ENCODE data around the gene UBP1. TPM values are rescaled to one million over a fixed set of nuclear protein-coding genes. Genes with fewer than 3 reads are reported as not detected.
A peak's percentile ranks its signal among the peaks of the same experiment; 100 is the strongest.
"Not testable (repeated sequence)": the region's sequence is repeated elsewhere in the genome, so short reads cannot be mapped to it uniquely, and the experiment has no call there.

The UBP1 gene
- total RNA-seq, 1 donor = 48.3 TPM

GRCh38 chr3:33425453-33425852 is 14.8 kb downstream of the UBP1 start:
- peak; percentile 17 for DNase-seq (ENCODE audit: low read depth)
- no peak overlapping the region for H3K4me3 ChIP-seq (ENCODE audit: low read depth, low read length)
- TF ChIP-seq CTCF (IDR thresholded peaks at IDR 0.05; ENCODE audit: insufficient read depth, low read length) = no peak

- DNase-seq (ENCODE audit: low read depth) = no peak
Measured at GRCh38 chr3:33424606-33425452, 15.4 kb downstream of the UBP1 start.

GRCh38 chr3:33420966-33421365 is 19.2 kb downstream of the UBP1 start:
- TF ChIP-seq CTCF (IDR thresholded peaks at IDR 0.05; ENCODE audit: insufficient read depth, low read length) = no peak
- no peak for DNase-seq (ENCODE audit: low read depth)
- H3K4me3 ChIP-seq (ENCODE audit: low read depth, low read length) = no peak overlapping the region

More at GRCh38 chr3:33424606-33425452, 15.4 kb downstream of the UBP1 start:
- no peak for TF ChIP-seq CTCF (IDR thresholded peaks at IDR 0.05; ENCODE audit: insufficient read depth, low read length)
- H3K4me3 ChIP-seq (ENCODE audit: low read depth, low read length) = no peak overlapping the region

GRCh38 chr3:33419948-33420347 is 20.3 kb downstream of the UBP1 start:
- TF ChIP-seq CTCF (IDR thresholded peaks at IDR 0.05; ENCODE audit: insufficient read depth, low read length) = no peak
- H3K4me3 ChIP-seq (ENCODE audit: low read depth, low read length) = no peak overlapping the region
- DNase-seq (ENCODE audit: low read depth) = peak; percentile 9

GRCh38 chr3:33417066-33417673 is 23.0 kb downstream of the UBP1 start:
- no peak for DNase-seq (ENCODE audit: low read depth)
- no peak overlapping the region for H3K4me3 ChIP-seq (ENCODE audit: low read depth, low read length)
- TF ChIP-seq CTCF (IDR thresholded peaks at IDR 0.05; ENCODE audit: insufficient read depth, low read length) = no peak

DNA sequence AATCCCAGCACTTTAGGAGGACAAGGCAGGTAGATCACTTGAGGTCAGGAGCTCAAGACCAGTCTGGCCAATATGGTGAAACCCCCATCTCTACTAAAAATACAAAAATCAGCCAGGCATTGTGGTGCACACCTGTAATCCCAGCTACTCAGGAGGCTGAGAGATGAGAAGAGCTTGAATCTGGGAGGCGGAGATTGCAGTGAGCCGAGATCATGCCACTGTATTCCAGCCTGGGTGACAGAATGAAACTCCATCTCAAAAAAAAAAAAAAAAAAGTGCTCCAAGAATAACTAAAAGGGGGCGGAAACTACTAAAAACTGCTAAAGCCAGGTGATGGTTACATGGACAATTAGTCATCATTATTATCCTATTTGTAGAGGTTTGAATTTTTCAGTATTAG is 29.4 kb downstream of the UBP1 start:
- H3K4me3 ChIP-seq (ENCODE audit: low read depth, low read length); DNase-seq (ENCODE audit: low read depth): not testable (repeated sequence)

DNA sequence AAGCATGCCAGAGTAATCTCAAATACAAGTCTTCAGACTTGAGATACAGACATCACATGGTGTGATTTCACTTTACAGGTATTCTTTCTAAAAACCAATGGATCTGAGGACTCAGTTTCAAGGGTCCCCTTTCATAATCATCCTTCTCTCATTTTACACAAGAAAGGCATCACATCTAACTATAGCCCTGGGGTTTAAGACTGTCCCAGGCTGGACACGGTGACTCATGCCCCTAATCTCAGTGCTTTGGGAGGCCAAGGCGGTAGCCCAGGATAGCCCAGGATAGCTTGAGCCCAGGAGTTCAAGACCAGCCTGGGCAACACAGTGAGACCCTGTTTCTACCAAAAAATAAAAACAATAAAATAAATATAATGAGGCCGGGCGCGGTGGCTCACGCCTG is 36.4 kb downstream of the UBP1 start:
- no peak overlapping the region for H3K4me3 ChIP-seq (ENCODE audit: low read depth, low read length)
- TF ChIP-seq CTCF (IDR thresholded peaks at IDR 0.05; ENCODE audit: insufficient read depth, low read length) = no peak
- DNase-seq (ENCODE audit: low read depth) = no peak
